Common myeloid progenitor, CD34-positive (primary cell): ENCODE measurements around the gene TMEM47.

Experiments used
- CTCF ChIA-PET: fragments of 350-600 bp; sonication (Branson Sonifier 250); formaldehyde crosslinking; loops from one replicate; lab custom pipeline; 2021; ENCODE audit warnings: antibody characterized with exemption; lab: Charles Lee
- POLR2A ChIA-PET: fragments of 350-600 bp; sonication (Branson Sonifier 250); formaldehyde crosslinking; loops from one replicate; lab custom pipeline; 2021; ENCODE audit warnings: antibody characterized with exemption; lab: Charles Lee
- DNase-seq, 3 donors: peaks; one replicate each; pipeline versions ENCODE4 v3.0.0 to v3.0.0-alpha.2; 2013
- H3K27ac ChIP-seq, 2 experiments: 1 replicate in 1 of 2; 2 replicates in 1 of 2; pipeline ENCODE4 v1.7.0; 2013; ENCODE audit warnings: inconsistent platforms in 2 of 2, low read length in 2 of 2, mild to moderate bottlenecking in 2 of 2, low read depth in 1 of 2, moderate library complexity in 1 of 2; ENCODE audit not compliant: severe bottlenecking in 2 of 2, insufficient read depth in 1 of 2, poor library complexity in 1 of 2
- H3K27me3 ChIP-seq, 5 experiments: replicated peaks in 2 of 5; 1 replicate in 3 of 5; 2 replicates in 2 of 5; pipeline versions ENCODE4 v1.6.1 to v1.7.0; 2013; ENCODE audit warnings: low read length in 4 of 5, mild to moderate bottlenecking in 2 of 5, moderate library complexity in 2 of 5, inconsistent platforms in 1 of 5; ENCODE audit not compliant: insufficient read depth in 5 of 5, control insufficient read depth in 4 of 5
- H3K36me3 ChIP-seq, 4 experiments: 1 replicate in 2 of 4; 2 replicates in 2 of 4; pipeline versions ENCODE4 v1.6.1 to v1.7.0; 2013; ENCODE audit warnings: low read length in 3 of 4, control low read depth in 1 of 4, mild to moderate bottlenecking in 1 of 4; ENCODE audit not compliant: control insufficient read depth in 4 of 4, insufficient read depth in 4 of 4
- H3K4me1 ChIP-seq, 4 experiments: 1 replicate in 3 of 4; 2 replicates in 1 of 4; pipeline versions ENCODE4 v1.6.1 to v1.7.1; 2013; ENCODE audit warnings: low read length in 3 of 4, mild to moderate bottlenecking in 3 of 4, control low read depth in 1 of 4, inconsistent platforms in 1 of 4, moderate library complexity in 1 of 4; ENCODE audit not compliant: control insufficient read depth in 4 of 4, insufficient read depth in 4 of 4; ENCODE audit errors: control extremely low read depth in 1 of 4
- H3K4me3 ChIP-seq, 7 experiments: 1 replicate in 4 of 7; 2 replicates in 3 of 7; pipeline versions ENCODE4 v1.5.1 to v1.7.0; 2013; ENCODE audit warnings: mild to moderate bottlenecking in 7 of 7, low read length in 6 of 7, moderate library complexity in 6 of 7, inconsistent platforms in 2 of 7, low read depth in 2 of 7, control low read depth in 1 of 7; ENCODE audit not compliant: insufficient read depth in 4 of 7, control insufficient read depth in 1 of 7; ENCODE audit errors: extremely low read depth in 1 of 7
- H3K9me3 ChIP-seq, 5 experiments: 1 replicate in 4 of 5; 2 replicates in 1 of 5; pipeline versions ENCODE4 v1.6.1 to v1.7.1; 2013; ENCODE audit warnings: low read length in 4 of 5, mild to moderate bottlenecking in 2 of 5, inconsistent platforms in 1 of 5, low read depth in 1 of 5, moderate library complexity in 1 of 5; ENCODE audit not compliant: control insufficient read depth in 4 of 5, insufficient read depth in 2 of 5; ENCODE audit errors: control extremely low read depth in 1 of 5
- WGBS: methylation state at CpG from one replicate; pipeline ENCODE4 v1.1.5; 2013; ENCODE audit not compliant: insufficient coverage; 5-methylcytosine and 5-hydroxymethylcytosine counted together

Gene TMEM47

DNA sequence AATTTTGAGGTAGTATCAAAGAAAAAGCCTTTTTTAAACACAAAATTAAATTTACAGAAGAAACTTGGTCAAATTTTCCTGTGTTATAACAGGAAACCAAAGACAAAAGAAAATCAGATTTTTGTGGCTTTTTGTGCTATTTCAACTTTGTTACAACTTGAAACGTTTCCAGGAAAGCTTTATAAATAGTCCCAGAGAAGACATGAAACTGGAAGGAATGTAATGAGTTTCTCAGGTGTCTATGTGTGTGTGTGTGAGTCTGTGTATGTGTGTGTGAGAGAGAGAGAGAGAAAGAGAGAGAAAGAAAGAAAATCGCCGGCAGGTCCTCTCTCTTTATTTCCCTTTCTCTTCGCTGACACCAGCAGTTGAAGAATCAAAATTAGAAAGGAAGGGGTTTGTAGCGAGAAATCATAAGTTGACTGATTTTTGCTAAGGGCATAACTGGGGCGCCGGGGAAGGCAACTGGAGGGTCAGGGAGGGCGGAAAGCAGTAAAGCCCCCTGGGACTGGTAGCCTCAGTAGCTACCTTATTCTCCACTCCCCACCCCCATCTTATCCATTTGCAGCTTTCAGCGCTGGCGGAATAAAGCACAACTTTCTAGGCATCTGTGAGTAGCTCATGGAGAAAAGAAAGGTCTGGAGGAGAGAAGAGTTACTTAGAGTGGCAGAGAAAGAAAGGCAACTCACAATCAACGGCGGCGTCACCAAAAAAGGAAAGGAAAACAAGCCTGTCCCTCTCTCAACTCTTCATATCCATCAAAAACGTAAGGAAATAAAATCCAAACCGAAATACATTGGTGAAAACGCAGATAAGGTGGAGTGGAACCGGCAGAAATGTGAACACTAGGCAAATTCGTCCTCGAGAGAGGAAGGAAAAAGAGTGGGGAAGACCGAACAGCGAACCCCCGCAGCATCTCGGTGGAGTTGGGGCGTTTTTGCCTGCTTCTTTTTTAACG is 1.3 kb downstream of the TMEM47 start:
- CTCF ChIA-PET, result no interaction called here
- POLR2A ChIA-PET, result no interaction called here
- peak in 2 of 3 donors; percentile 4 for DNase-seq
- H3K36me3 ChIP-seq, result no peaks in the 10 kb centered on the region
- H3K27me3 ChIP-seq, result peaks cover 5 to 74% (median 36%) of the 10 kb centered on the region in 5 experiments
- WGBS, result 47% methylated on average over 12 of the region's 25 CpGs
- peaks cover 0 to 3% (median 0%) of the 10 kb centered on the region in 5 experiments for H3K9me3 ChIP-seq
- H3K4me1 ChIP-seq, result peaks cover 0 to 8% (median 6%) of the 10 kb centered on the region in 4 experiments
- peak overlapping the region in 4 of 7 experiments; percentile 10 to 39 (median 28) for H3K4me3 ChIP-seq
- H3K27ac ChIP-seq, result no peak overlapping the region

DNA sequence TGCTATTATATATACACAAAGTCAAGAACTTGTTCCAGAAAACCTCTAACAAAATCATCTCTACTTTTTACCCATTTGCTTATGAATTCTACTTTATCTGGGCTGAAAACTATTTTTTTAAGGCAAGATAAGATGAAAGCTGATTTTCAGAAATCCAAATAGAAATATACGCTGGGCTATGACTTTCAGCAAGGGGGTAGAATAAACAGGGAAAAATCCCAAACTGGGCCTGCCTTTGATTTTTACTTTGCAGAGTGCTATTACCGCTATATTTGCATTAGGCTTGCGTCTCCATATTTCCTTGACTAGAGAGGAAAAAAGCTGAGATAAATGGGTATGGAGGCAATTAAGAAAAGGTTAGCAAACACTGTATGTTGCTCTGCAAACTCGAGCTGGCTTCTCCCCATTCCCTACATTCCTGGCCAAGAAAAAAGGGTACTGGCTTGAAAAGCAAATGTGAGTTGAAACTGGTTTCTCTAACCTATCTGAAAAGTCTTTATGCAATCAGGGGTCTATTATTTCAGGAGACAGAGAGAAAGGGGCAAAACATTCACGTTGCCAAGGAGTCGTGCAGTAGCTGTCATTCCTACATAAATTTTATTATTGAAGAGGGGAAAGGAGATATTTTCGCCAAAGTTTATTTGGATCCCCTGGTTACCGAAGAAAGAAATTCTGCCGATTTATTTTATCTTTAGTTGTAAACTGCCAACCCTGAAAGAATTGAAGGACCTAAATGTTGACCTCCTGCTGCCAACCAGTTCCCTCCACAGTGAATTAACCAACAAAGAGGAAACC is 2.2 kb downstream of the TMEM47 start:
- 78% methylated on average over 3 of the region's 9 CpGs for WGBS
- CTCF ChIA-PET, result no interaction called here
- Histone ChIP-seq H3K9me3 (peaks cover 0 to 3% (median 0%) of the 10 kb centered on the region in 5 experiments), H3K4me1 (peaks cover 0 to 8% (median 6%) of the 10 kb centered on the region in 4 experiments), H3K4me3 (no peak overlapping the region), H3K36me3 (no peaks in the 10 kb centered on the region), H3K27me3 (peaks cover 5 to 71% (median 38%) of the 10 kb centered on the region in 5 experiments), H3K27ac (no peak overlapping the region)
- POLR2A ChIA-PET, result no interaction called here
- DNase-seq, result no peak

DNA sequence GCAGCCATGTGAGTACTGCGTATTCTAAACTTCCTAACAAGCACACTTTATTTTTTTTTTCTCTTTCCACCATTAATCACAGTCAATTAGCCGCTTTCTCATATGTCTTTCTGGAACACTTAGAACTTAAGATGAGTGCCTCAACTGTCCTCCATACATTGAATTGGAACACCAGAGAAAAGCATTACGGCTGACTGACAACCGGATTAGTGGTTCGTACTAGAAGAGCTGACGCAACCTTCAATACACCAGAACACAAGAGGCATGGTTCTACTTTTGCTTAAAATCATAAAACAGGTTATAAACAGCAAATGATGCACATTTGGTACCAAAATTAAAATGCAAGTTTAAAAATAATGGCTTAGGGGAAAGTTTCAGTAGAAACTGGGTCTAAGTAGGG is 3.3 kb downstream of the TMEM47 start:
- DNase-seq, result no peak
- Histone ChIP-seq H3K9me3 (peaks cover 0 to 3% (median 0%) of the 10 kb centered on the region in 5 experiments), H3K4me1 (peaks cover 0 to 8% (median 6%) of the 10 kb centered on the region in 4 experiments), H3K27ac (no peak overlapping the region), H3K4me3 (no peak overlapping the region), H3K27me3 (peaks cover 5 to 66% (median 38%) of the 10 kb centered on the region in 5 experiments), H3K36me3 (no peaks in the 10 kb centered on the region)
- 46% methylated on average over 1 of the region's 6 CpGs for WGBS
- ChIA-PET CTCF (no interaction called here), POLR2A (no interaction called here)

DNA sequence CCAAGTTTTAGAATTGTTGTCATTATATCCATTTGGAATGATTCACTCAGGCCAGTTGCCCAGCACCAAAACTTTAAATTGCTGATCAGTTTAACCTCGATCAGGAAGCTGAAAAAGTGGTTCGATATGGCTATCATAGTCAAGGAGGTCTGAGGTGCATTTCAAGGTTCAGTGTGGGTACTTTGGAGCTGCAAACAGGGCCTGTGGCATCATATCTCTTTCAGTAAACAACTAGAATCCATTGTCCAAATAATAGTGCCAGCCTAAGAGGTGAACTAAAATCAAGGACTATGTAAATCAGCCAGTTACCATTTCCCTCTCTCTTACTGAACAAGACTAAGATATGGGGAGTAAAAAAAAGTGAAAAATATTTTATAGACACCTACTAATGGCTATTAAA is 14.2 kb downstream of the TMEM47 start:
- 88% methylated on average over 2 of the region's 2 CpGs for WGBS
- CTCF ChIA-PET, result no interaction called here
- Histone ChIP-seq H3K9me3 (no peaks in the 10 kb centered on the region), H3K27ac (no peak overlapping the region), H3K27me3 (peaks cover 0 to 4% (median 0%) of the 10 kb centered on the region in 5 experiments), H3K36me3 (no peaks in the 10 kb centered on the region), H3K4me3 (no peak overlapping the region), H3K4me1 (no peaks in the 10 kb centered on the region)
- DNase-seq, result no peak
- POLR2A ChIA-PET, result no interaction called here

DNA sequence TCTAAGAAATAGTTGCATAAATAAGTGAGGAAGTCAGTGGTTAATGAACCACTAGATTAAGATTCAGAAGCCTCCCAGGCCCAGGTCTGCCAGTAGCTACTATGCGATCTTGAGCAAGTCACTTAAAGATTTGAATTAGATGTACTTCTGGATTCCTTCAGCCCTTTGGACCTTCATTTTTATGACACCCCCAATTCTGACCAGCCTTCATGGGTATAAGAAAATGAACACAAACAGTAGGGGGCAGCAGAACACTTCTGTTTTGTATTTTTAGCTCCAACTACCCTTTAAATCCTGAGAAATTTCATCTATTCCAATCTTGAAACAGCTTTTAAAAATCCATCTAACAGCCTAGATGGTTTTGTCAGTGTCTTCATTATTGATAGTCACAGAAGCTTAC is 19.0 kb downstream of the TMEM47 start:
- H3K4me3 ChIP-seq, result no peak overlapping the region
- no peak overlapping the region for H3K27ac ChIP-seq
- WGBS, result no CpG with 5 or more reads among the region's 1 CpG
- POLR2A ChIA-PET, result no interaction called here
- no peaks in the 10 kb centered on the region for H3K36me3 ChIP-seq
- DNase-seq, result peak in 2 of 3 donors; percentile 22 to 38
- CTCF ChIA-PET, result interaction anchor here (1.5 to 1.8 kb wide), 2 partner anchors 14 to 15 kb away, joined by 3 read pairs; no protein-coding TSS in a partner anchor
- no peaks in the 10 kb centered on the region for H3K9me3 ChIP-seq
- peaks cover 0 to 2% (median 0%) of the 10 kb centered on the region in 5 experiments for H3K27me3 ChIP-seq
- H3K4me1 ChIP-seq, result no peaks in the 10 kb centered on the region

DNA sequence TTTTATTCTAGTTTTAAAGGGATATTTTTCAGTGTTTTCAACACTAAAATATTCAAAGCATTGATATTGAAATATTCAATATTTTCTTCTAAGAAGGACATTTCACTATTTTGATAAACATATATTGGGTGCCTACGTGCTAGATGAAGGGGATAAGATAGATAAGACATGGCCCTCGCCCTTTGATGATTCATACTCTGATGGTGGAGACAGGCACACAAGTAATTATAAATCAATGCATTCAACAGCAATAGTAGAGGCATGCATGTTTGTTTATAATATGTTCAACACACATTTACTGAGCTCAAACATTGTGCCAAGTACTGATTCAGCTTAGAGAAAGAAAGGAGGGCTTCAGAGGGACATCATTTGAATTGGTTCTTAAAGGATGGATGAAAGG is 22.7 kb downstream of the TMEM47 start:
- ChIA-PET POLR2A (no interaction called here), CTCF (no interaction called here)
- WGBS, result no CpG with 5 or more reads among the region's 2 CpGs
- H3K36me3 ChIP-seq, result no peaks in the 10 kb centered on the region
- H3K9me3 ChIP-seq, result no peaks in the 10 kb centered on the region
- DNase-seq, result no peak
- H3K4me1 ChIP-seq, result no peaks in the 10 kb centered on the region
- no peak overlapping the region for H3K27ac ChIP-seq
- H3K4me3 ChIP-seq, result no peak overlapping the region
- H3K27me3 ChIP-seq, result peaks cover 0 to 2% (median 0%) of the 10 kb centered on the region in 5 experiments
